HG03520 (cell line): ENCODE results near the gene ANKS1B.
A peak's percentile ranks its signal among the peaks of the same experiment; 100 is the strongest.

Source experiments
- ATAC-seq: cut with Tn5 transposase; IDR thresholded peaks from one replicate; pipeline ENCODE4 v1.9.1; 2021; ENCODE audit warnings: mild to moderate bottlenecking, moderate library complexity; ENCODE audit not compliant: unreplicated experiment

Gene ANKS1B

GRCh38 chr12:99966429-99966828 lies 18.3 kb downstream of the ANKS1B start:
- no peak for ATAC-seq

- ATAC-seq = no peak
Measured at GRCh38 chr12:99960311-99960710, 24.4 kb downstream of the ANKS1B start.

GRCh38 chr12:99959549-99960170 lies 25.1 kb downstream of the ANKS1B start:
- no peak for ATAC-seq

- ATAC-seq = no peak
Measured at GRCh38 chr12:99957866-99958466, 26.8 kb downstream of the ANKS1B start.

GRCh38 chr12:99954724-99955123 lies 30.0 kb downstream of the ANKS1B start:
- ATAC-seq = no peak

GRCh38 chr12:99948370-99948769 lies 36.4 kb downstream of the ANKS1B start:
- no peak for ATAC-seq

GRCh38 chr12:99946131-99946530 lies 38.6 kb downstream of the ANKS1B start:
- ATAC-seq = no peak

GRCh38 chr12:99935608-99936007 lies 49.1 kb downstream of the ANKS1B start:
- ATAC-seq = no peak

GRCh38 chr12:99926511-99927169 lies 58.1 kb downstream of the ANKS1B start:
- ATAC-seq = no peak

- ATAC-seq = no peak
Measured at GRCh38 chr12:99920353-99920960, 64.3 kb downstream of the ANKS1B start.

- ATAC-seq = no peak
Measured at GRCh38 chr12:99917711-99918402, 66.9 kb downstream of the ANKS1B start.

GRCh38 chr12:99916555-99916954 lies 68.2 kb downstream of the ANKS1B start:
- ATAC-seq = no peak

- no peak for ATAC-seq
Measured at GRCh38 chr12:99915251-99916082, 69.3 kb downstream of the ANKS1B start.

- ATAC-seq = no peak
Measured at GRCh38 chr12:99914206-99914605, 70.5 kb downstream of the ANKS1B start.

GRCh38 chr12:99911967-99912366 lies 72.8 kb downstream of the ANKS1B start:
- peak; percentile 84 for ATAC-seq

- no peak for ATAC-seq
Measured at GRCh38 chr12:99911081-99911480, 73.7 kb downstream of the ANKS1B start.

GRCh38 chr12:99910342-99910741 lies 74.4 kb downstream of the ANKS1B start:
- peak; percentile 63 for ATAC-seq

- no peak for ATAC-seq
Measured at GRCh38 chr12:99906786-99907579, 77.8 kb downstream of the ANKS1B start.

GRCh38 chr12:99901181-99901580 lies 83.6 kb downstream of the ANKS1B start:
- ATAC-seq = no peak

GRCh38 chr12:99898645-99899044 lies 86.1 kb downstream of the ANKS1B start:
- no peak for ATAC-seq
